ENCODE results near the gene KDM4C. TPM values are rescaled to one million over a fixed set of nuclear protein-coding genes. Genes with fewer than 3 reads are reported as not detected.

Gene KDM4C
- total RNA-seq, 5 donors from 2014 or later (not counting 1 experiment from before 2014, with no cell fraction given) = 66.4 to 107 (median 76.0) TPM

DNA sequence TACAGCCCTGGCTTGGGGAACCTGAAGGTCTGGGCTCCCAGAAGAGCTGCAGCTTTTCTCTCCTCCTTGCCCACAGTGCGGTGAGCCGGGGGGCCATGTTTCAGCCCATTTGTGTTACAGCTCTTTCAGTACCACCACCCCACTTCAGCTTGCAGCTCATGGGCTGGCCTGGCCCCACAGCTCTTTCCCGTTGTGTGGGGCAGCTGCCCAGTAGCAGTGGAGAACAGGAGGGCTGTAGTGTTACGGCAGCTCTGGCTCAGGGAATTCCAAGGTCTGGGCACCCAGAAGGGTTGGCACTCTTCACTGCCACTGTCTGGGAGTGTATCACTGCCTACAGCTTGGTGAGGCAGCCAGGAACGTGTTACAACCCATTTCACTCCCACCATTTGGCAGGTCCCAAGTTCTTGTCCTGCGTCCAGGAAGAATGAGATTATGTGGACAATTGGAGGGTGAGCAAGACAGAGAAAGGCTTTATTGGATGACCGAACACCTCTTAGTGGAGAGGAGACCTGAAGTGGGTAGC lies 390.5 kb downstream of the KDM4C start:
- H3K36me3 ChIP-seq (ENCODE audit: control insufficient read depth in 2 of 2, extremely low read depth in 1 of 2, insufficient read depth in 1 of 2, low read length in 1 of 2) = peaks cover 0 to 20% of the 10 kb centered on the region in 2 donors
- CTCF ChIA-PET = no interaction called here
- Mint-ChIP-seq H3K9me3 (no peaks in the 10 kb centered on the region), H3K27me3 (no peaks in the 10 kb centered on the region), H3K4me3 (no peak overlapping the region), H3K27ac (no peak overlapping the region), H3K36me3 (peaks cover 50% of the 10 kb centered on the region), H3K4me1 (peaks cover 52 to 54% (median 52%) of the 10 kb centered on the region in 3 donors)
- no peak overlapping the region for H3K4me3 ChIP-seq (ENCODE audit: control insufficient read depth in 1 of 2, extremely low read depth in 1 of 2, low read length in 1 of 2)
- DNase-seq = no peak
- ATAC-seq (replicated peaks in 1 of 4) = no peak
- 97% methylated on average over 6 of the region's 7 CpGs for WGBS (ENCODE audit: insufficient coverage)
- no peak overlapping the region for H3K27ac ChIP-seq (ENCODE audit: low read length)
- POLR2A ChIA-PET = no interaction called here
- H3K4me1 ChIP-seq (ENCODE audit: control insufficient read depth in 1 of 2, extremely low read depth in 1 of 2, insufficient read depth in 2 of 2, low read length in 2 of 2) = peaks cover 12 to 37% of the 10 kb centered on the region in 2 experiments
- no peaks in the 10 kb centered on the region for H3K9me3 ChIP-seq
- H3K27me3 ChIP-seq (replicated peaks in 1 of 2; ENCODE audit: control insufficient read depth in 2 of 2, extremely low read depth in 1 of 2, insufficient read depth in 2 of 2, low read length in 1 of 2) = no peaks in the 10 kb centered on the region

DNA sequence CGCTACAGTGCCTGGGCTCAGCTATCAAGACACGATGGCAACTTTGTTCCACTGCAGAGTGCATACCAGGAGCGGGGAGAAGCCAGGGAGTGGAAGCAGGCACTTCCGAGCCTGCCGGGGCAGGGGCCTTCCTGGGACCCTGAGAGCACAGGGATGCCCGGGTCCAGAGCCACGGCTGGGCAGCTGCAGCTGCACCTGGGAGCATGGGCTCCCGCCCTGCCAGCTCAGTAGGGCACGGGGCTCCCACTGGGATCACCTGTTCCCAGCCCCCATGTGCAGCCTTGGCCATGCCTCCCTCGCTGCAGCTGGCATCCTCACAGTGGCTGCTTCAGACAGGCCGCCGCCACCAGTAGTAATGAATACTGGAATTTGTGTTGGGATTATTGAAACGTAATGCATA lies 391.5 kb downstream of the KDM4C start:
- no peaks in the 10 kb centered on the region for H3K27me3 ChIP-seq (replicated peaks in 1 of 2; ENCODE audit: control insufficient read depth in 2 of 2, extremely low read depth in 1 of 2, insufficient read depth in 2 of 2, low read length in 1 of 2)
- H3K9me3 Mint-ChIP-seq = no peaks in the 10 kb centered on the region
- no peaks in the 10 kb centered on the region for H3K27me3 Mint-ChIP-seq
- H3K36me3 ChIP-seq (ENCODE audit: control insufficient read depth in 2 of 2, extremely low read depth in 1 of 2, insufficient read depth in 1 of 2, low read length in 1 of 2) = peaks cover 3 to 28% of the 10 kb centered on the region in 2 donors
- WGBS (ENCODE audit: insufficient coverage) = 97% methylated on average over 12 of the region's 13 CpGs
- DNase-seq (no peak), ATAC-seq (replicated peaks in 1 of 4) (no peak)
- H3K27ac ChIP-seq (ENCODE audit: low read length) = no peak overlapping the region
- POLR2A ChIA-PET = interaction anchor here in 1 of 2 donors (0.5 kb wide), 1 partner anchor 82 kb away, joined by 3 read pairs; no protein-coding TSS in a partner anchor
- H3K27ac Mint-ChIP-seq = peak overlapping the region; percentile 85 to 88
- no peaks in the 10 kb centered on the region for H3K9me3 ChIP-seq
- CTCF ChIA-PET = no interaction called here
- peaks cover 51 to 56% (median 52%) of the 10 kb centered on the region in 3 donors for H3K4me1 Mint-ChIP-seq
- H3K4me3 ChIP-seq (ENCODE audit: control insufficient read depth in 1 of 2, extremely low read depth in 1 of 2, low read length in 1 of 2) = no peak overlapping the region
- H3K4me1 ChIP-seq (ENCODE audit: control insufficient read depth in 1 of 2, extremely low read depth in 1 of 2, insufficient read depth in 2 of 2, low read length in 2 of 2) = peaks cover 12 to 37% of the 10 kb centered on the region in 2 experiments
- H3K4me3 Mint-ChIP-seq = peak overlapping the region in 1 of 3 donors; percentile 69
- peaks cover 51% of the 10 kb centered on the region for H3K36me3 Mint-ChIP-seq

DNA sequence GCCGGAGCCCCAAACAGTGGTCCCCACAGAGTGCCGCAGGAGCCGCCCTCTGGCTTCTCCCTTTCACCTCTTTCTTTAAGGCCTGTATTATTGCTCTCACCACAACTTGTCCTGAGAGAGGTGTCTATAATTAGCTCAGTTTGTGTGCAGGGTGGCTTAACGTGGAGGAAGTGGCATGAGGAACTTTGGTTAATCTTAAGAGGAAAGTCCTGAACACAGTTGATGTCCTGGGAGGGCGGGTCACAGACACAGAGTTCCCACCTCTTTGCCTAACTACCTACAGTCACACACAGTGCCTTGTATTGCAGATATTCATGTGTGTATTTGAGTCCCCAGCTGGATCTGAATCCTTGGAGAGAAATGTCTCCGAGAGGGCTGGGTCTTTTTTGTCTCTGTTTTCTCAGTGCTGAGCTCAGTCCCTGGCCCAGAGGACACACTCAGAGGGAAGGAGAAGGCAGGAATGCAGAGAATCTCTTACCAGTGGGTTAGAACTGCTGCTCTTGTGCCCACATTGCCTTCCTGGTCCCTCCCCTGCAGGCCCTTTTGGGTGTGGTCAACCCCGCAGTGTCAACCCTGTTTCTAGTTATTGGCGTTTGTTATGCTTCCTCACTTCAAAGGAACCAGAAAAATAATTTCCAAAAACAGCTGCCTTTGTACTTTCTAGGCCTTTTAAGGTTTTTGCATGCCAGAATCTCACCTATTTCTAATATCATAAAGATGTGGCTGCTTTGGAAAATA lies 392.5 kb downstream of the KDM4C start:
- DNase-seq (peak in 27 of 35 experiments; percentile 3 to 45 (median 23)), ATAC-seq (replicated peaks in 1 of 4) (peak; percentile 78 to 93 (median 89))
- Mint-ChIP-seq H3K4me3 (peak overlapping the region in 2 of 3 donors; percentile 50 to 69), H3K4me1 (peaks cover 50 to 52% (median 51%) of the 10 kb centered on the region in 3 donors), H3K9me3 (no peaks in the 10 kb centered on the region), H3K27me3 (no peaks in the 10 kb centered on the region), H3K36me3 (peaks cover 50% of the 10 kb centered on the region), H3K27ac (peak overlapping the region; percentile 85 to 88)
- WGBS (ENCODE audit: insufficient coverage) = 75% methylated on average over 1 of the region's 8 CpGs
- CTCF ChIA-PET = interaction anchor here in 1 of 2 donors (0.6 kb wide), 2 partner anchors 32 to 596 kb away, joined by 3 read pairs; no protein-coding TSS in a partner anchor
- POLR2A ChIA-PET = no interaction called here
- Histone ChIP-seq H3K27ac (ENCODE audit: low read length) (peak overlapping the region; percentile 39), H3K36me3 (ENCODE audit: control insufficient read depth in 2 of 2, extremely low read depth in 1 of 2, insufficient read depth in 1 of 2, low read length in 1 of 2) (peaks cover 3 to 23% of the 10 kb centered on the region in 2 donors), H3K4me1 (ENCODE audit: control insufficient read depth in 1 of 2, extremely low read depth in 1 of 2, insufficient read depth in 2 of 2, low read length in 2 of 2) (peaks cover 12 to 37% of the 10 kb centered on the region in 2 experiments), H3K4me3 (ENCODE audit: control insufficient read depth in 1 of 2, extremely low read depth in 1 of 2, low read length in 1 of 2) (peak overlapping the region in 1 of 2 donors; percentile 15), H3K9me3 (no peaks in the 10 kb centered on the region), H3K27me3 (replicated peaks in 1 of 2; ENCODE audit: control insufficient read depth in 2 of 2, extremely low read depth in 1 of 2, insufficient read depth in 2 of 2, low read length in 1 of 2) (no peaks in the 10 kb centered on the region)

DNA sequence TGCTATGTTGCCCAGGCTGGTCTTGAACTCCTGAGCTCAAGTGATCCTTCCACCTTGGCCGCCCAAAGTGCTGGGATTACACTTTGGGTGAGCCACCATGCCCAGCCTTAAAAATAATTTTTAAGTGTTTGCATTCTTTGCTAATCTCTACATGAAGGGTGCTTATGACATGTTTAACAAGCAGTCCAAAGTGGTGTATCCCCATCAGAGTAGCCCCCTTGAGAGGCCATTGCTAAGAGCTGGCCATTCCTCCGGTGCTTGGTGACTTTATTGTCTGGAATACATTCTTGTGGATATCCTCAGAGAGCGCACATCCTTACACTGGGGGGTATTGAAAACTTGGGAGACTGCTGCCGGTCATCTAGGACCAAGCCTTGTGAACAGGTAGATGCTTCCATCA lies 395.4 kb downstream of the KDM4C start:
- H3K27me3 Mint-ChIP-seq = no peaks in the 10 kb centered on the region
- 100% methylated on average over 1 of the region's 4 CpGs for WGBS (ENCODE audit: insufficient coverage)
- Histone ChIP-seq H3K4me3 (ENCODE audit: control insufficient read depth in 1 of 2, extremely low read depth in 1 of 2, low read length in 1 of 2) (no peak overlapping the region), H3K27ac (ENCODE audit: low read length) (no peak overlapping the region), H3K4me1 (ENCODE audit: control insufficient read depth in 1 of 2, extremely low read depth in 1 of 2, insufficient read depth in 2 of 2, low read length in 2 of 2) (peaks cover 12 to 34% of the 10 kb centered on the region in 2 experiments), H3K36me3 (ENCODE audit: control insufficient read depth in 2 of 2, extremely low read depth in 1 of 2, insufficient read depth in 1 of 2, low read length in 1 of 2) (peaks cover 3 to 15% of the 10 kb centered on the region in 2 donors), H3K27me3 (replicated peaks in 1 of 2; ENCODE audit: control insufficient read depth in 2 of 2, extremely low read depth in 1 of 2, insufficient read depth in 2 of 2, low read length in 1 of 2) (no peaks in the 10 kb centered on the region), H3K9me3 (no peaks in the 10 kb centered on the region)
- DNase-seq (no peak), ATAC-seq (replicated peaks in 1 of 4) (no peak)
- H3K27ac Mint-ChIP-seq = peak overlapping the region in 1 of 2 donors; percentile 12
- ChIA-PET POLR2A (interaction anchor here in 1 of 2 donors (0.5 to 0.6 kb wide), 2 partner anchors 15 to 219 kb away, joined by 3 to 5 read pairs; no protein-coding TSS in a partner anchor), CTCF (no interaction called here)
- H3K4me1 Mint-ChIP-seq = peaks cover 38 to 50% (median 44%) of the 10 kb centered on the region in 3 donors
- no peaks in the 10 kb centered on the region for H3K9me3 Mint-ChIP-seq
- H3K4me3 Mint-ChIP-seq = no peak overlapping the region
- H3K36me3 Mint-ChIP-seq = peaks cover 49% of the 10 kb centered on the region

DNA sequence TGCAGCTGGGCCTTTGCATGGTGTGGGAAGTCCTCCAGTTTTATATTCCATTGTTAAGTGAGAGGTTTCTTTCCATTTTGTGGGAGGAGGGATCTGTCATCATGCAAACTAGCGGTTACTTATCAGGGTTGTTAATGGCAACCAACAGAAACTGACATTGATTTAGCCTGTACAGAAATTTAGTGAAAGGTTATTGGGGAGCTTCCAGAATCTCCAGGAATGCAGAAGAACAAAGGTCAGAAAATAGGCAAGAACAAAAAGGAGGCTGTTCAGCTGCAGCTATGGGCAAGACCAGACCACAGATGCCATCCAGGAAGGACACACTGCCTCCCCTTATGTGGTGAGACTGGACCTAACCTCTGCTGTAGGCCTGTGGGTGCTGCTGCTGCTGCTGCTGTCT lies 395.8 kb downstream of the KDM4C start:
- ATAC-seq (replicated peaks in 1 of 4) = no peak

DNA sequence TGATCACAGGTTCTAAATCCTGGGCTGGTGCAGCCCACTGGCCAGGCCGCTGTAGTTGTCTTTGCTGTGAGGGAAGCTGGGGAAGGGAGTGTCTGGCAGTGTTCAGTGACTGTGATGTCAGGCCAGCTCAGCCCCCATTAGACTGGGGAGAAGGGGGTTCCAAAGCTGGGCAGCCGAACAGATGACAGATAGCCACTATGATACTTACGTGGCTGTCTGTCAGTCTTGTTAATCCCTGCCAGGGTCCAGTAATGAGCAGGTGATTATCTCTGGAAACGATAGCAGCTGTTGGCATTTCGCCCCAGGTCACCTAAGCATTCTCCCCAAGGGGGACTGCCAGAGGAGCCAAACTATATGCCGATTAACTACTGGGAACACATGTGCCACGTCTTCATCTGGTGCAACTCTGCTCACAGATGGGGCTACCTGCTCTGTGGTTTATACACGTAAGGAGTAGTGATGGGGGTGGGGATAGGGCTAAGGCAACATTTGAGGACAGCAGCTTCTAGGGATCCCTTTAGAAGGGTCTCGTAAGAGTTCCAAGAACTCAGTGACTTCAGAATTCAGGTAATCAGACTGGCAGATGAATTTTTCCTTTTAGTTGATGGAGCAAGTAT lies 396.3 kb downstream of the KDM4C start:
- Mint-ChIP-seq H3K4me3 (no peak overlapping the region), H3K27me3 (no peaks in the 10 kb centered on the region), H3K36me3 (peaks cover 53% of the 10 kb centered on the region), H3K9me3 (no peaks in the 10 kb centered on the region), H3K27ac (no peak overlapping the region), H3K4me1 (peaks cover 33 to 50% (median 49%) of the 10 kb centered on the region in 3 donors)
- Histone ChIP-seq H3K4me3 (ENCODE audit: control insufficient read depth in 1 of 2, extremely low read depth in 1 of 2, low read length in 1 of 2) (no peak overlapping the region), H3K36me3 (ENCODE audit: control insufficient read depth in 2 of 2, extremely low read depth in 1 of 2, insufficient read depth in 1 of 2, low read length in 1 of 2) (peaks cover 3 to 10% of the 10 kb centered on the region in 2 donors), H3K9me3 (no peaks in the 10 kb centered on the region), H3K4me1 (ENCODE audit: control insufficient read depth in 1 of 2, extremely low read depth in 1 of 2, insufficient read depth in 2 of 2, low read length in 2 of 2) (peaks cover 12 to 24% of the 10 kb centered on the region in 2 experiments), H3K27me3 (replicated peaks in 1 of 2; ENCODE audit: control insufficient read depth in 2 of 2, extremely low read depth in 1 of 2, insufficient read depth in 2 of 2, low read length in 1 of 2) (no peaks in the 10 kb centered on the region), H3K27ac (ENCODE audit: low read length) (no peak overlapping the region)
- ATAC-seq (replicated peaks in 1 of 4) = no peak
- ChIA-PET POLR2A (no interaction called here), CTCF (no interaction called here)
- DNase-seq = no peak
- WGBS (ENCODE audit: insufficient coverage) = 98% methylated on average over 9 of the region's 9 CpGs

More for the DNA sequence above, 395.8 kb downstream of the KDM4C start:
- Mint-ChIP-seq H3K36me3 (peaks cover 51% of the 10 kb centered on the region), H3K9me3 (no peaks in the 10 kb centered on the region), H3K4me3 (no peak overlapping the region), H3K27ac (peak overlapping the region in 1 of 2 donors; percentile 12), H3K4me1 (peaks cover 38 to 50% (median 48%) of the 10 kb centered on the region in 3 donors), H3K27me3 (no peaks in the 10 kb centered on the region)
- DNase-seq = no peak
- ChIA-PET POLR2A (interaction anchor here in 1 of 2 donors (0.5 to 0.6 kb wide), 2 partner anchors 15 to 219 kb away, joined by 3 to 5 read pairs; no protein-coding TSS in a partner anchor), CTCF (no interaction called here)
- peaks cover 3 to 11% of the 10 kb centered on the region in 2 donors for H3K36me3 ChIP-seq (ENCODE audit: control insufficient read depth in 2 of 2, extremely low read depth in 1 of 2, insufficient read depth in 1 of 2, low read length in 1 of 2)
- H3K27me3 ChIP-seq (replicated peaks in 1 of 2; ENCODE audit: control insufficient read depth in 2 of 2, extremely low read depth in 1 of 2, insufficient read depth in 2 of 2, low read length in 1 of 2) = no peaks in the 10 kb centered on the region
- H3K4me1 ChIP-seq (ENCODE audit: control insufficient read depth in 1 of 2, extremely low read depth in 1 of 2, insufficient read depth in 2 of 2, low read length in 2 of 2) = peaks cover 12 to 30% of the 10 kb centered on the region in 2 experiments
- H3K27ac ChIP-seq (ENCODE audit: low read length) = no peak overlapping the region
- H3K4me3 ChIP-seq (ENCODE audit: control insufficient read depth in 1 of 2, extremely low read depth in 1 of 2, low read length in 1 of 2) = no peak overlapping the region
- WGBS (ENCODE audit: insufficient coverage) = 100% methylated on average over 1 of the region's 1 CpG
- no peaks in the 10 kb centered on the region for H3K9me3 ChIP-seq

All from T-cell (primary cell).